ENCODE results near the gene KRT4. TPM values are rescaled to one million over a fixed set of nuclear protein-coding genes. Genes with fewer than 3 reads are reported as not detected.

KRT4 gene
- total RNA-seq, 2 experiments from 2014 or later: not detected

- DNase-seq (no peak), ATAC-seq (ENCODE audit: poor library complexity) (no peak)
- no peak overlapping the region for H3K27ac ChIP-seq (ENCODE audit: low read depth in 1 of 2, low read length in 2 of 2)
- no peaks in the 10 kb centered on the region for H3K36me3 ChIP-seq (ENCODE audit: insufficient read depth, low read length)
- Mint-ChIP-seq H3K4me3 (no peak overlapping the region), H3K27ac (no peak overlapping the region), H3K36me3 (ENCODE audit: low read depth) (no peaks in the 10 kb centered on the region), H3K9me3 (no peaks in the 10 kb centered on the region), H3K27me3 (peaks cover 9% of the 10 kb centered on the region), H3K4me1 (ENCODE audit: low read depth) (peaks cover 23% of the 10 kb centered on the region)
- H3K4me3 ChIP-seq (ENCODE audit: low read length): no peak overlapping the region
- peaks cover 8% of the 10 kb centered on the region for H3K4me1 ChIP-seq (ENCODE audit: insufficient read depth, low read length)
- ChIA-PET CTCF (no interaction called here), POLR2A (no interaction called here)
- no peaks in the 10 kb centered on the region for H3K27me3 ChIP-seq (ENCODE audit: control insufficient read depth in 1 of 2, insufficient read depth in 2 of 2, low read length in 2 of 2)
- no peak for TF ChIP-seq CTCF (IDR thresholded peaks at IDR 0.05)
- intact Hi-C loops (cut with DNase I, micrococcal nuclease): no loop called here
- H3K9me3 ChIP-seq (ENCODE audit: control insufficient read depth in 1 of 2, insufficient read depth in 1 of 2, low read length in 2 of 2): no peaks in the 10 kb centered on the region
Measured at GRCh38 chr12:52838609-52839435, 24.9 kb upstream of the KRT4 start.

GRCh38 chr12:52837781-52838608 lies 24.1 kb upstream of the KRT4 start:
- POLR2A ChIA-PET: no interaction called here
- TF ChIP-seq CTCF (IDR thresholded peaks at IDR 0.05): no peak
- intact Hi-C loops (cut with DNase I, micrococcal nuclease): no loop called here
- H3K27ac ChIP-seq (ENCODE audit: low read depth in 1 of 2, low read length in 2 of 2): no peak overlapping the region
- DNase-seq: no peak
- no peak overlapping the region for H3K27ac Mint-ChIP-seq
- no peak overlapping the region for H3K4me3 Mint-ChIP-seq
- peaks cover 23% of the 10 kb centered on the region for H3K4me1 Mint-ChIP-seq (ENCODE audit: low read depth)
- H3K9me3 Mint-ChIP-seq: no peaks in the 10 kb centered on the region
- H3K27me3 ChIP-seq (ENCODE audit: control insufficient read depth in 1 of 2, insufficient read depth in 2 of 2, low read length in 2 of 2): no peaks in the 10 kb centered on the region
- CTCF ChIA-PET: no interaction called here
- H3K4me3 ChIP-seq (ENCODE audit: low read length): no peak overlapping the region
- H3K36me3 ChIP-seq (ENCODE audit: insufficient read depth, low read length): no peaks in the 10 kb centered on the region
- H3K27me3 Mint-ChIP-seq: peaks cover 9% of the 10 kb centered on the region
- ATAC-seq (ENCODE audit: poor library complexity): no peak
- no peaks in the 10 kb centered on the region for H3K9me3 ChIP-seq (ENCODE audit: control insufficient read depth in 1 of 2, insufficient read depth in 1 of 2, low read length in 2 of 2)
- peaks cover 8% of the 10 kb centered on the region for H3K4me1 ChIP-seq (ENCODE audit: insufficient read depth, low read length)
- H3K36me3 Mint-ChIP-seq (ENCODE audit: low read depth): no peaks in the 10 kb centered on the region

- ChIA-PET CTCF (no interaction called here), POLR2A (no interaction called here)
- Mint-ChIP-seq H3K9me3 (no peaks in the 10 kb centered on the region), H3K27ac (peak overlapping the region; percentile 55), H3K36me3 (ENCODE audit: low read depth) (no peaks in the 10 kb centered on the region), H3K4me1 (ENCODE audit: low read depth) (peaks cover 22% of the 10 kb centered on the region), H3K4me3 (no peak overlapping the region), H3K27me3 (peaks cover 9% of the 10 kb centered on the region)
- Histone ChIP-seq H3K27me3 (ENCODE audit: control insufficient read depth in 1 of 2, insufficient read depth in 2 of 2, low read length in 2 of 2) (no peaks in the 10 kb centered on the region), H3K36me3 (ENCODE audit: insufficient read depth, low read length) (no peaks in the 10 kb centered on the region), H3K27ac (ENCODE audit: low read depth in 1 of 2, low read length in 2 of 2) (no peak overlapping the region), H3K9me3 (ENCODE audit: control insufficient read depth in 1 of 2, insufficient read depth in 1 of 2, low read length in 2 of 2) (no peaks in the 10 kb centered on the region), H3K4me1 (ENCODE audit: insufficient read depth, low read length) (peaks cover 8% of the 10 kb centered on the region), H3K4me3 (ENCODE audit: low read length) (no peak overlapping the region)
- ATAC-seq (ENCODE audit: poor library complexity) (no peak), DNase-seq (no peak)
- TF ChIP-seq CTCF (IDR thresholded peaks at IDR 0.05): no peak
- intact Hi-C loops (cut with DNase I, micrococcal nuclease): no loop called here
Measured at GRCh38 chr12:52837413-52837741, 23.5 kb upstream of the KRT4 start.
